Peyer's patch (tissue), 4 donors: ENCODE results near the gene SLC6A2.

Experiments used
- CTCF ChIP-seq, 6 experiments: fragments of 450-650 bp in 4 of 6; fragments of 200-600 bp in 2 of 6; sonication (generic) in 1 of 6; IDR thresholded peaks; one replicate each; pipeline ENCODE4 v1.5.1; 2017 to 2019; ENCODE audit warnings: antibody characterized with exemption in 6 of 6, mild to moderate bottlenecking in 3 of 6, moderate library complexity in 1 of 6
- POLR2A ChIP-seq, 2 donors: fragments of 450-650 bp; IDR thresholded peaks; one replicate each; pipeline ENCODE4 v1.5.1; 2017; ENCODE audit warnings: antibody characterized with exemption in 2 of 2, mild to moderate bottlenecking in 2 of 2, moderate library complexity in 2 of 2

- no peak for TF ChIP-seq CTCF (IDR thresholded peaks at IDR 0.05)
- TF ChIP-seq POLR2A (IDR thresholded peaks at IDR 0.05): no peak
Observed at GRCh38 chr16:55651841-55652824, 3.7 kb upstream of the SLC6A2 start.
